Osteocyte (in vitro differentiated cells): Measurements from ENCODE around the gene HS1BP3. TPM values are rescaled to one million over a fixed set of nuclear protein-coding genes. Genes with fewer than 3 reads are reported as not detected.
A peak's percentile ranks its signal among the peaks of the same experiment; 100 is the strongest.

ENCODE experiments used
- DNase-seq: peaks from one replicate; pipeline ENCODE4 v3.0.0; 2021; ENCODE audit warnings: mixed read lengths; ENCODE audit not compliant: unreplicated experiment; ENCODE audit errors: extremely low spot score
- H3K27ac Mint-ChIP-seq: one replicate; pipeline ENCODE4 v1.8.0; 2021; ENCODE audit warnings: mild to moderate bottlenecking, mixed read lengths; ENCODE audit not compliant: unreplicated experiment
- H3K27me3 Mint-ChIP-seq: one replicate; pipeline ENCODE4 v1.8.0; 2021; ENCODE audit warnings: mixed read lengths; ENCODE audit not compliant: unreplicated experiment
- H3K36me3 Mint-ChIP-seq: one replicate; pipeline ENCODE4 v1.8.0; 2021; ENCODE audit warnings: mixed read lengths; ENCODE audit not compliant: unreplicated experiment
- H3K4me1 Mint-ChIP-seq: one replicate; pipeline ENCODE4 v1.8.0; 2021; ENCODE audit warnings: mixed read lengths; ENCODE audit not compliant: unreplicated experiment
- H3K4me3 Mint-ChIP-seq: one replicate; pipeline ENCODE4 v1.8.0; 2021; ENCODE audit warnings: mild to moderate bottlenecking, moderate library complexity, mixed read lengths; ENCODE audit not compliant: unreplicated experiment
- H3K9me3 Mint-ChIP-seq: one replicate; pipeline ENCODE4 v1.8.0; 2021; ENCODE audit warnings: mixed read lengths; ENCODE audit not compliant: unreplicated experiment
- total RNA-seq: library from RNA; stranded (reverse); gene quantifications from 2 replicates; pipeline ENCODE4 v1.2.1, GENCODE V29; 2021
- TF ChIP-seq, protein P1 (sequence below): fragments of 200-600 bp; sonication (generic); IDR thresholded peaks from 2 replicates; pipeline ENCODE4 v1.5.0; 2021; ENCODE audit warnings: antibody characterized with exemption, mild to moderate bottlenecking, moderate library complexity

Gene HS1BP3
- total RNA-seq, 1 donor from 2014 or later: 40.5 TPM

- DNase-seq: no peak
- TF ChIP-seq, protein P1, sequence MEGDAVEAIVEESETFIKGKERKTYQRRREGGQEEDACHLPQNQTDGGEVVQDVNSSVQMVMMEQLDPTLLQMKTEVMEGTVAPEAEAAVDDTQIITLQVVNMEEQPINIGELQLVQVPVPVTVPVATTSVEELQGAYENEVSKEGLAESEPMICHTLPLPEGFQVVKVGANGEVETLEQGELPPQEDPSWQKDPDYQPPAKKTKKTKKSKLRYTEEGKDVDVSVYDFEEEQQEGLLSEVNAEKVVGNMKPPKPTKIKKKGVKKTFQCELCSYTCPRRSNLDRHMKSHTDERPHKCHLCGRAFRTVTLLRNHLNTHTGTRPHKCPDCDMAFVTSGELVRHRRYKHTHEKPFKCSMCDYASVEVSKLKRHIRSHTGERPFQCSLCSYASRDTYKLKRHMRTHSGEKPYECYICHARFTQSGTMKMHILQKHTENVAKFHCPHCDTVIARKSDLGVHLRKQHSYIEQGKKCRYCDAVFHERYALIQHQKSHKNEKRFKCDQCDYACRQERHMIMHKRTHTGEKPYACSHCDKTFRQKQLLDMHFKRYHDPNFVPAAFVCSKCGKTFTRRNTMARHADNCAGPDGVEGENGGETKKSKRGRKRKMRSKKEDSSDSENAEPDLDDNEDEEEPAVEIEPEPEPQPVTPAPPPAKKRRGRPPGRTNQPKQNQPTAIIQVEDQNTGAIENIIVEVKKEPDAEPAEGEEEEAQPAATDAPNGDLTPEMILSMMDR: no peak
- Mint-ChIP-seq H3K27me3 (no peaks in the 10 kb centered on the region), H3K4me3 (no peak overlapping the region), H3K36me3 (peaks cover 15% of the 10 kb centered on the region), H3K27ac (no peak overlapping the region), H3K4me1 (peaks cover 4% of the 10 kb centered on the region), H3K9me3 (no peaks in the 10 kb centered on the region)
These were observed 42.4 kb upstream of the HS1BP3 start for GRCh38 chr2:20693317-20693716.

- Mint-ChIP-seq H3K4me3 (no peak overlapping the region), H3K4me1 (no peaks in the 10 kb centered on the region), H3K27me3 (no peaks in the 10 kb centered on the region), H3K9me3 (no peaks in the 10 kb centered on the region), H3K36me3 (peaks cover 22% of the 10 kb centered on the region), H3K27ac (peak overlapping the region; percentile 18)
- TF ChIP-seq, protein P1: no peak
- DNase-seq: no peak
These were observed 41.2 kb upstream of the HS1BP3 start for GRCh38 chr2:20692081-20692480.

- Mint-ChIP-seq H3K4me3 (no peak overlapping the region), H3K4me1 (no peaks in the 10 kb centered on the region), H3K27ac (no peak overlapping the region), H3K36me3 (peaks cover 27% of the 10 kb centered on the region), H3K9me3 (no peaks in the 10 kb centered on the region), H3K27me3 (no peaks in the 10 kb centered on the region)
- TF ChIP-seq, protein P1: no peak
- no peak for DNase-seq
These were observed 40.3 kb upstream of the HS1BP3 start for GRCh38 chr2:20691076-20691734.

DNA sequence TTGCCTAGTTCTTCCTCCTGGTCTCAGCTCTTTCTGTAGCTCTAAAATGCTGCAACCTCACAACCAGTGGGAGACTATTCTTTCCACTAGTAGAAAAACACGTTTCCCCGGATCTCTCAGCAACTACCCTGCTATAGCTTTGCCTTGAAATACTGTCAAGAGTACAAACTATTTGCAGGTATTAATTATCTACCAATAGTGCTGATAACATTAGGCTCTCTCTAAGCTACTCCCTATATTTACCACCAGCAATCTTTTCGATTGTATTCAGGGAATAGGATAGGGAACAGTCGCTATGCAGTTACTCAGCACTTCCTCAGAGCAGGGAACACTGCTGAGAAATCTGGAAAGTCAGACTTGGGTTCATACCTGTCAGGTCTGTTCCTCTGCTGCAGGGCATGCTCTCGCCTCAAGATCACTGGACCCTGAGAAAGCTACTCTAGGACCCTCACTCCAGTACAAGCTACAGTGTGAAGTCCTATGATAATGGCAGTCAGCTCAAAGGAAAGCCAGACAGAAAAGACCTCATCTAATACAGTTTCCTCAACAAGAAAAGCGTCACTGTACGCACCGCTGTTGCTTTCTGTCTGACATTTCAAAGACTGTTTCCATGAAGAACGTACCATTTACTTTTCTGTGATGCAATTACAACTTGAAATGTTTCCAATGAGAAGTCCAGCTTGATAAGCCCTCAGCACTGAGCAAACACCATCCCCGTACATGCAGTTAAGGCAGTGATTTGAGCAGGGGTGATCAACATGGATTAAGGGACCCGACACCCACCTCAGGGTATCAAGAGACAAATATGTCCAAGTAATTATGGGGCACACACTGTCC is 38.7 kb upstream of the HS1BP3 start:
- Mint-ChIP-seq H3K27me3 (no peaks in the 10 kb centered on the region), H3K4me3 (no peak overlapping the region), H3K27ac (no peak overlapping the region), H3K36me3 (peaks cover 37% of the 10 kb centered on the region), H3K4me1 (no peaks in the 10 kb centered on the region), H3K9me3 (no peaks in the 10 kb centered on the region)
- TF ChIP-seq, protein P1: no peak
- no peak for DNase-seq

GRCh38 chr2:20687260-20687832 is 36.4 kb upstream of the HS1BP3 start:
- Mint-ChIP-seq H3K36me3 (peaks cover 43% of the 10 kb centered on the region), H3K27me3 (no peaks in the 10 kb centered on the region), H3K27ac (no peak overlapping the region), H3K4me1 (peaks cover 1% of the 10 kb centered on the region), H3K4me3 (no peak overlapping the region), H3K9me3 (no peaks in the 10 kb centered on the region)
- no peak for DNase-seq
- TF ChIP-seq, protein P1: no peak
